OCI-LY3 (cell line): Measurements from ENCODE around the gene UBXN1.

Experiments used
- H2AFZ ChIP-seq: fragments of 200-600, 300-600 bp; shearing (Covaris generic); 2 replicates; pipeline ENCODE4 v1.6.0; 2014; ENCODE audit warnings: antibody characterized with exemption, low read depth, low read length
- H3K27ac ChIP-seq: fragments of 200-600, 300-600 bp; sonication (generic); 2 replicates; pipeline ENCODE4 v1.5.1; 2014; ENCODE audit warnings: mild to moderate bottlenecking, low read length, moderate library complexity, mixed read lengths
- H3K27me3 ChIP-seq: fragments of 200-600, 300-600 bp; sonication (generic); 2 replicates; pipeline ENCODE4 v1.6.1; 2014; ENCODE audit warnings: low read depth, low read length, mixed read lengths
- H3K36me3 ChIP-seq: fragments of 200-600, 300-600 bp; sonication (generic); replicated peaks from 2 replicates; pipeline ENCODE3; 2014; ENCODE audit warnings: low read depth, low read length, mixed read lengths
- H3K4me1 ChIP-seq: fragments of 300-600, 200-600 bp; sonication (generic); 2 replicates; pipeline ENCODE4 v1.6.1; 2014; ENCODE audit warnings: low read length, mixed read lengths
- H3K4me2 ChIP-seq: fragments of 200-600, 300-600 bp; sonication (generic); 2 replicates; pipeline ENCODE4 v1.6.1; 2014; ENCODE audit warnings: low read length, mixed read lengths
- H3K4me3 ChIP-seq: fragments of 300-600, 200-600 bp; sonication (generic); 2 replicates; pipeline ENCODE4 v1.5.1; 2014; ENCODE audit warnings: antibody characterized with exemption, mild to moderate bottlenecking, low read length, moderate library complexity
- H3K79me2 ChIP-seq: fragments of 300-600, 200-600 bp; shearing (Covaris generic); 2 replicates; pipeline ENCODE4 v1.6.1; 2014; ENCODE audit warnings: mild to moderate bottlenecking, low read length, mixed read lengths
- H3K9ac ChIP-seq: fragments of 300-600, 200-600 bp; shearing (Covaris generic); 2 replicates; pipeline ENCODE4 v1.6.0; 2014; ENCODE audit warnings: mild to moderate bottlenecking, low read length, moderate library complexity
- H3K9me3 ChIP-seq: fragments of 200-600, 300-600 bp; shearing (Covaris generic); 2 replicates; pipeline ENCODE4 v1.6.1; 2014; ENCODE audit warnings: low read length, mixed read lengths; ENCODE audit not compliant: insufficient read depth
- H4K20me1 ChIP-seq: fragments of 200-600, 300-600 bp; sonication (generic); 2 replicates; pipeline ENCODE4 v1.6.1; 2016; ENCODE audit warnings: low read length, mixed read lengths; ENCODE audit not compliant: insufficient read depth
- EZH2phosphoT487 ChIP-seq: fragments of 200-600 bp; shearing (Covaris generic); IDR thresholded peaks from 2 replicates; pipeline ENCODE4 v1.6.1; 2018; ENCODE audit warnings: antibody characterized with exemption, mixed run types, low read depth
- TF ChIP-seq, protein P1 (sequence below): fragments of 200-600, 300-600 bp; sonication (generic); IDR thresholded peaks from 2 replicates; pipeline ENCODE4 v1.5.1; 2014; ENCODE audit warnings: antibody characterized with exemption, low read length, low read depth

Gene UBXN1

DNA sequence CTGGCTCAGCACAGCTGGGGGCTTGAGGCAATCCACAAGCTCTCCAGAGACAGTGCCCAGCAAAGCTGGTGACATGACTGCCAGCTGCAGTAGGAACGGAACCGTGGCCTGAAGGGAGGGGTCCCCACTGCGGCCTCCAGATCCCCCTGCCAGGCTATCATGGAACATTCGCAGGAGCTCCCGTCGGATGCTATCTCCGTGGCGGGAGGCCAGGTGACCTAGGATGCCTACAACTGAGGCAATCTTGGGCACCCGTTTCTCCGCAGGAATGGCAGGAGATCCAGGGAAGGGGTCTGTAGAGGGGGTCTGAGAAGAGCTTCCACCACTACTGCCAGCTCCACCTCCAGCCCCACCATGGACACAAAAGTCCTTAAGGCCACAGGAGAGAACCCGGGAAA lies 29.9 kb downstream of the UBXN1 start:
- Histone ChIP-seq H3K27ac (no peak overlapping the region), H3K36me3 (peaks cover 22% of the 10 kb centered on the region), H3K9ac (no peak overlapping the region), H3K9me3 (no peaks in the 10 kb centered on the region), H3K4me2 (no peak overlapping the region), H3K4me3 (no peak overlapping the region), H3K79me2 (peaks cover 55% of the 10 kb centered on the region), H4K20me1 (no peaks in the 10 kb centered on the region), H3K4me1 (peaks cover 20% of the 10 kb centered on the region), H3K27me3 (no peaks in the 10 kb centered on the region), H2AFZ (no peak overlapping the region)
- TF ChIP-seq EZH2phosphoT487 = no peak
- TF ChIP-seq, protein P1, sequence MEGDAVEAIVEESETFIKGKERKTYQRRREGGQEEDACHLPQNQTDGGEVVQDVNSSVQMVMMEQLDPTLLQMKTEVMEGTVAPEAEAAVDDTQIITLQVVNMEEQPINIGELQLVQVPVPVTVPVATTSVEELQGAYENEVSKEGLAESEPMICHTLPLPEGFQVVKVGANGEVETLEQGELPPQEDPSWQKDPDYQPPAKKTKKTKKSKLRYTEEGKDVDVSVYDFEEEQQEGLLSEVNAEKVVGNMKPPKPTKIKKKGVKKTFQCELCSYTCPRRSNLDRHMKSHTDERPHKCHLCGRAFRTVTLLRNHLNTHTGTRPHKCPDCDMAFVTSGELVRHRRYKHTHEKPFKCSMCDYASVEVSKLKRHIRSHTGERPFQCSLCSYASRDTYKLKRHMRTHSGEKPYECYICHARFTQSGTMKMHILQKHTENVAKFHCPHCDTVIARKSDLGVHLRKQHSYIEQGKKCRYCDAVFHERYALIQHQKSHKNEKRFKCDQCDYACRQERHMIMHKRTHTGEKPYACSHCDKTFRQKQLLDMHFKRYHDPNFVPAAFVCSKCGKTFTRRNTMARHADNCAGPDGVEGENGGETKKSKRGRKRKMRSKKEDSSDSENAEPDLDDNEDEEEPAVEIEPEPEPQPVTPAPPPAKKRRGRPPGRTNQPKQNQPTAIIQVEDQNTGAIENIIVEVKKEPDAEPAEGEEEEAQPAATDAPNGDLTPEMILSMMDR = no peak

DNA sequence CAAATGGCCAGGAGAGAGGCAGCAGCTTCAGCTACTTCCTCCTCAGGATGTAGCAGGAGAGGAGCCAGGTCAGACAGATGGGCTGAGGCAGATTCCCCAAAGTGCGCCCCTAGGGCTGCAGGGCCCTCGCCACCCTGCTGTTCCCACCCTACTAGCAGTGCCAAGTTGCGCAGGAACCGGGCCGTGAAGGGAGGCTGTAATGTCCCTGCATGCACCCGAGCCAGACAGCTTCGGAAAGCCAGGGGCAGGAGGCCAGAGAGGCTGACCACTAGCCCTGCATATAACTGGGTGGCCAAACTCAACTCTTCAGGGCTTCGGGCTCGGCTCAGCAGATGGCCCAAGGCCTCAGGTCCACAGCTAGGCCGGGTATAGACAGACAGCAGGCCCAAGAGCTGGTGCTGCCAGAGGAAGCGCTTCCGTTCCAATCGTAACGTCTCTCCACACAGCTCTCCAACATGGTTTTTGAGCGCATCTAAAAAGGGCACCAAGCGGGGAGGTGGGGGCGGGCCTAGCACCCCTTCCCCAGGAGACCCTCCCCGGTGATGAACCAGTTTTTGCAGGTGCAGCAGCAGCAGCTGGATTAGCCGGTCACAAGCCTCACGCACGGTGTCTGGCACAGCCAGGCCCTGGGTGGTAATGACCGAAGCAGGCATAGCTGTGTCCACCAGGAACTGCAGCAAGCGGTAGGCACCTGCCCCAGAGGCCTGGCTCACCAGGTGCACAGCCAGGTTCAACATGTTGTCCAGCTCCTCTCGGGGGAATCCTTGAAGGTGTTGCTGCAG lies 30.5 kb downstream of the UBXN1 start:
- Histone ChIP-seq H3K27ac (no peak overlapping the region), H3K36me3 (peaks cover 22% of the 10 kb centered on the region), H4K20me1 (no peaks in the 10 kb centered on the region), H3K27me3 (no peaks in the 10 kb centered on the region), H2AFZ (no peak overlapping the region), H3K9ac (no peak overlapping the region), H3K79me2 (peaks cover 61% of the 10 kb centered on the region), H3K4me3 (no peak overlapping the region), H3K4me1 (peaks cover 20% of the 10 kb centered on the region), H3K4me2 (no peak overlapping the region), H3K9me3 (no peaks in the 10 kb centered on the region)
- TF ChIP-seq EZH2phosphoT487 = no peak
- TF ChIP-seq, protein P1 = no peak

DNA sequence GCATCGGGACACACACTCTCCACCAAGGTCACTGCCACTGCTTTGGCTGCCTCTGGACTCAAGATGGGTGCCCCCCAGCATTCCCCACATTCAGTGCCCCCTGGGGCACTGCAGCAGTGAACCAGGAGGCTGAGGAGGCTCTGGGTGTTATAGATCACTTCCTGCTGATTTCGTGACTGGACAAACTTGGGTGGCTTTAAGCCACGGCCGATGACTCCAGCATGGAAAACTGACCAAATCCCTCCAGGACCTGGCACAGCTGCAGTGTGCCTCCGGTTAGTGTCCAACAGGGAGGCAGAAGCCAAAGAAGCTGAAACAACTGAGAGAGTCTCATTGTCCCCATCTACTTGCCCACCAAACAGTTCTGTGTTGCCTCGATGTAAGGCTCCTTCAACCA lies 31.3 kb downstream of the UBXN1 start:
- no peak overlapping the region for H3K27ac ChIP-seq
- H3K4me2 ChIP-seq = no peak overlapping the region
- peaks cover 20% of the 10 kb centered on the region for H3K4me1 ChIP-seq
- no peaks in the 10 kb centered on the region for H3K9me3 ChIP-seq
- no peak overlapping the region for H3K4me3 ChIP-seq
- no peaks in the 10 kb centered on the region for H3K27me3 ChIP-seq
- H3K36me3 ChIP-seq = peaks cover 27% of the 10 kb centered on the region
- H4K20me1 ChIP-seq = no peaks in the 10 kb centered on the region
- no peak overlapping the region for H3K9ac ChIP-seq
- H2AFZ ChIP-seq = no peak overlapping the region
- no peak for TF ChIP-seq EZH2phosphoT487
- TF ChIP-seq, protein P1 = no peak
- peaks cover 63% of the 10 kb centered on the region for H3K79me2 ChIP-seq

DNA sequence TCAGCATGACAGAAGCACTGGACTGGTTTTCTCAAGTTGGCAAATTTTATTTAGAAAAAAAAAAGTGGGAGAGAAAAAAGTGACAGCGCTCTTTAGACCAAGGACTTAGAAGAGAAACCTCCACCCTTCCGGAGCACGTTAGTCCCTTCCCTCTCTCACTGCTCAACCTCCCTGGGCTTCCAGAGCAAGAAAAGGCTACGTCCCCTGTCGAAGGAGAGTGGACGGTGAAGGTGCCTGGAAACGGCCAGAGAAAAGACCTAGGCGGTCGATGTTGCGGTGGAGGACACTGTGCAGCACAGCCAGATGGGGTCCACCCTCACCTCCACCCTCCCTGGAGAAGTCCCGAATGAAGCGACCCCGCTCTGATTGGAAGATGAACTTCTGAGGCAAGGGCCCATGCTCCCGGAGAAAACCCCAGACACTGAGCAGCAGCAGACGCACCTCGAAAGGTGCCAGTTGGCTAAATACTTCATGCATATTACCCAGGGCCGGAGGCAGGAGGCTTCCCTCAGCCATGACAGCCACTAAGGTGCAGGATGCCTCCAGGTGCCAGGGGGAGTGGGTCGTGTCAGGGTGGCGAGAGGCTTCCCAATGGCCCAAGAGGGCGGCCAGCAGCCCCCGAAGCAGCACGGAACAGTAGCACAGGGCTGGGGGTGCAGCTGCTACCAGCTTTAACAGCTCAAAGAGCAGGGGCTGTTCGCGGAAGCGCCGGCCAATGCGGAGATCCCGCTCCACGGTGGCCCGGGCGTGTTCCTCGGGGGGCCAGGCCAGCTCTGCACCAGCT lies 31.9 kb downstream of the UBXN1 start:
- Histone ChIP-seq H3K9ac (no peak overlapping the region), H3K79me2 (peaks cover 63% of the 10 kb centered on the region), H3K27me3 (no peaks in the 10 kb centered on the region), H3K9me3 (no peaks in the 10 kb centered on the region), H4K20me1 (no peaks in the 10 kb centered on the region), H3K36me3 (peaks cover 28% of the 10 kb centered on the region), H3K27ac (no peak overlapping the region), H3K4me2 (peak overlapping the region; percentile 51), H3K4me1 (peaks cover 15% of the 10 kb centered on the region), H3K4me3 (peak overlapping the region; percentile 44), H2AFZ (no peak overlapping the region)
- no peak for TF ChIP-seq EZH2phosphoT487
- TF ChIP-seq, protein P1 = no peak
